ENCODE measurements around the gene SLC22A2. TPM values are rescaled to one million over a fixed set of nuclear protein-coding genes. Genes with fewer than 3 reads are reported as not detected.

SLC22A2 gene
- polyA plus RNA-seq, 4 donors = 9.2 to 10.7 (median 9.8) TPM

DNA sequence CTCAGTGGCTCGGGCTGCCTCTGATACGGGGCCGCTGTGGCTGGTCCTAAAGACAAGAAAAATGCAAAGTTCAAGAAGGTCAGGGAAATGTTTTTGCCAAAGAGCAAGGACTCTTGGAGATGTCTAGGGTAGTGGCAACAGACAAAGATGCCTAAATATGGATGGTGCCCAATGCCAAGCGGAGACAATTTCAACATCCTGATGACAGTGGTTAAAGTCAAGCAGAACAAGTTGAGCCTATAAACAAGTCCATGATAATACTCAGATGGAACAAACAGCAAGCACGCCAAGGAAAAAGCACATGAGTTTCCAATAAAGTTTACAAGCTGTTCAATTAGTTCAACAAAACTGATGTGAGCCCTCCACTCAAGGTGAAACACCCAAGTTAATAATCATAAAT lies 85.9 kb downstream of the SLC22A2 start:
- DNase-seq (ENCODE audit: low read depth in 4 of 4, low spot score in 2 of 4) = no peak

DNA sequence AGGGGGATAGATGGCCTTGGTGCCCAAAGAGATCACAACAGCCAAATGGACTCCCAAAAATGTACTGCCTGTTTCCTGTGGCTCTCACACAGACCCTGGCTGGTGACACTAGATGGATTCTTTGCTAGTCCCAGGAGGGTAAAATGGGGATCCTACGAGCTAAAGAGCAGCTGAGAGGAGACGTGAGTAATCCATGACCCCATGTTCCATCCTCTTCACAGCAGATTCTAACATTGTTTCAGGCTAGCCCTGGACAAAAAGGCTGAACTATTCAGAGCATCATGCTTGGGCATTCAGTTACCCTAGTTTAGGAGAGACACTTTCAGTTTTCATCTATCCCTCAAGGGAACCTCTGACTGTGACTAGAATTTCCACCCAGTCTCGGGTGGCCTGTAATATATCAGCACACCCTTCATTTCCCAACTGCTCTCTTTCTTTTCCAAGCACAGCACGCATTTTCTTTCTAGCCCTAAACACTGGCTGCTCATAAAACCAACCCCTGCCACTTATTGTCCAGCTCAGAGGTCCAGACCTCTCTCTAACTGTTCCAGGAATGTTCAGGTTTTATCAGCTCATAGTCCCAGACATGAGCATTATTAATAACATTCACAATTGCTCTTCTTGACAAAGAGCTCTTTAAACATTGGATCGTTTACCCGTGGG lies 88.5 kb downstream of the SLC22A2 start:
- no peak for DNase-seq (ENCODE audit: low read depth in 4 of 4, low spot score in 2 of 4)

DNA sequence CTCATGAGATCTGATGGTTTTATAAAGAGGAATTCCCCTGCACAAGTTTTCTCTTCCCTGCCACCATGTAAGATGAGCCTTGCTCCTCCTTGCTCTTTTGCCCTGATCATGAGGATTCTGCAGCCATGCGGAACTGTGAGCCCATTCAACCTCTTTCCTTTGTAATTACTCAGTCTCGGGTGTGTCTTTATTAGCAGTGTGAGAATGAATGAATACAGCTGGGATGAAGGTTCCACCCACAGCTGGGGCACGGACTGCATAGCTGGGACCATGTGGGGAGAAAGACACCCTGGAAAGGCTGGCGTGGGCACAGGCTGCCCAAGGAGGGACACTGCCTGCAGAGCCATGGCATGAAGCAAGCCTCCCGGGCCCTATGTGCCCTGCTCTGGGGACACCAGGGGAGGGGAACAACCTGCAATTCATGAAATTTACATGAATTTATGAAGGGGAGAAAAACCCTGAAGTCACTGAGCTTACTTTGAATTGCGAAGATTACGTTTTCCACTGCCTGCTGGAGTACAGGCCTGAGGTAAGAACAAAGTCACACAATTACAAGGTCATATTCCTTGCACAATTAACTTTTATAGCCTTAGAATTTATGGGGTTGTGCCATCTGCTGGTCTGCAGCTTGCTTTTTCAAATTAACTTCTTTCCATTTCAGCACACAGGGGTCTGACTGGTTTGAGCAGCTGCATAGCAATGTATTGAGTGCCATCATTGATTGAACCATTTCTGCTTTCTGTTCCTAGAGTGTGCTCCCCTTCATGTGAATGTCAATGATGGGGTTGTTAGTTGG lies 90.8 kb downstream of the SLC22A2 start:
- peak in 2 of 4 donors; percentile 37 to 51 for DNase-seq (ENCODE audit: low read depth in 4 of 4, low spot score in 2 of 4)

Other genes with a start within 250 kb of the SLC22A2 start
- under 1 TPM in 3 of 4 donors, not detected in 1; 0.53 to 0.66 (median 0.58) TPM for gene SLC22A1, start 137.0 kb downstream of the SLC22A2 start, polyA plus RNA-seq (ENCODE audit: insufficient read length in 4 of 4)
- gene SLC22A3, start 89.6 kb upstream of the SLC22A2 start, polyA plus RNA-seq (ENCODE audit: insufficient read length in 4 of 4) = 1 to 10 TPM; 3.9 to 6.5 (median 4.7) TPM

All from left renal cortex interstitium (tissue), 4 donors.